ENCODE data around the gene FAM43B.

FAM43B gene

DNA sequence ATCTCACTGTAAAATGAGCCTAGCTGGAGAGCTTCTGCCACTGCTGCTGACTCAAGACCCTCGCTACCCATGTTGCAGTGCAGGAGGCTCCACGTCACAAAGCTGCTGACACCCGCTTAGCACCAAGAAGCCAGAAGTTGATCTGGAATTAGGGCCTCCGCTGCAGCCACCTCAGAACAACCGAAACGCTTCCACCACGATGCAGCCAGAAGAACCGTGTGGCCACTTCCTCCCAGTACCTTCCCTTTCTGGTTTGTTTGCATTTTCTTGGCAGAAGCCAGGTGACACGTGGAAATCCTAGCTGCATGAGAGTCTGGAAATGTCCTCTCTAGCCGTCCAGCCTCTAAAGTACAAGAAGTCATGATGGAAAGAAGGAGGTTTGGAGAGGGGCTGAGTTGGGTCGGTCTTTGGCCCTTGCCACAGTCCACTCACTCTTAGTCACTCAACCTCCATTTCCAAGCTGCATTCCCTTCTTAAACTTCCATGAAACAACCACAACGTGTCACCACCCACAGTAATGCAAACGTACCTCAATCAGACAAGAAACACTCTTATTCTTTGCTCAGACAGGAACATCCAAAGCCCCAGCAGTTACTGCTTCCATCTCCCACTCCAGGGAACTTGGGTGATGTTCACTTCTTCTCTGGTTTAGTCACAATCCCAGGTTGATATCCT is 26.5 kb downstream of the FAM43B start:
- DNase-seq, result no peak
- ATAC-seq (ENCODE audit: insufficient read depth, low read depth), result no peak
- Histone ChIP-seq H3K4me1 (ENCODE audit: insufficient read depth, low read length) (no peaks in the 10 kb centered on the region), H3K27me3 (ENCODE audit: insufficient read depth, low read length, poor library complexity) (no peaks in the 10 kb centered on the region), H2AFZ (ENCODE audit: low read depth, low read length) (no peak overlapping the region), H3K27ac (ENCODE audit: low read length) (no peak overlapping the region), H3K9me3 (ENCODE audit: insufficient read depth, low read length, severe bottlenecking) (no peaks in the 10 kb centered on the region), H4K20me1 (ENCODE audit: insufficient read depth, low read length) (no peaks in the 10 kb centered on the region), H3K4me3 (ENCODE audit: low read depth in 1 of 2, low read length in 2 of 2) (no peak overlapping the region), H3K79me2 (ENCODE audit: insufficient read depth, low read length) (no peaks in the 10 kb centered on the region), H3K9ac (ENCODE audit: low read depth, low read length) (no peak overlapping the region), H3K36me3 (ENCODE audit: insufficient read depth, low read length) (no peaks in the 10 kb centered on the region), H3K4me2 (ENCODE audit: insufficient read depth, low read length) (no peak overlapping the region)
- TF ChIP-seq, protein P1, sequence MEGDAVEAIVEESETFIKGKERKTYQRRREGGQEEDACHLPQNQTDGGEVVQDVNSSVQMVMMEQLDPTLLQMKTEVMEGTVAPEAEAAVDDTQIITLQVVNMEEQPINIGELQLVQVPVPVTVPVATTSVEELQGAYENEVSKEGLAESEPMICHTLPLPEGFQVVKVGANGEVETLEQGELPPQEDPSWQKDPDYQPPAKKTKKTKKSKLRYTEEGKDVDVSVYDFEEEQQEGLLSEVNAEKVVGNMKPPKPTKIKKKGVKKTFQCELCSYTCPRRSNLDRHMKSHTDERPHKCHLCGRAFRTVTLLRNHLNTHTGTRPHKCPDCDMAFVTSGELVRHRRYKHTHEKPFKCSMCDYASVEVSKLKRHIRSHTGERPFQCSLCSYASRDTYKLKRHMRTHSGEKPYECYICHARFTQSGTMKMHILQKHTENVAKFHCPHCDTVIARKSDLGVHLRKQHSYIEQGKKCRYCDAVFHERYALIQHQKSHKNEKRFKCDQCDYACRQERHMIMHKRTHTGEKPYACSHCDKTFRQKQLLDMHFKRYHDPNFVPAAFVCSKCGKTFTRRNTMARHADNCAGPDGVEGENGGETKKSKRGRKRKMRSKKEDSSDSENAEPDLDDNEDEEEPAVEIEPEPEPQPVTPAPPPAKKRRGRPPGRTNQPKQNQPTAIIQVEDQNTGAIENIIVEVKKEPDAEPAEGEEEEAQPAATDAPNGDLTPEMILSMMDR (IDR thresholded peaks at IDR 0.05; ENCODE audit: borderline replicate concordance, extremely low read depth, low read length, poor library complexity, severe bottlenecking), result no peak
- TF ChIP-seq EZH2 (IDR thresholded peaks at IDR 0.05; ENCODE audit: borderline replicate concordance, low read depth, low read length, severe bottlenecking), result no peak

DNA sequence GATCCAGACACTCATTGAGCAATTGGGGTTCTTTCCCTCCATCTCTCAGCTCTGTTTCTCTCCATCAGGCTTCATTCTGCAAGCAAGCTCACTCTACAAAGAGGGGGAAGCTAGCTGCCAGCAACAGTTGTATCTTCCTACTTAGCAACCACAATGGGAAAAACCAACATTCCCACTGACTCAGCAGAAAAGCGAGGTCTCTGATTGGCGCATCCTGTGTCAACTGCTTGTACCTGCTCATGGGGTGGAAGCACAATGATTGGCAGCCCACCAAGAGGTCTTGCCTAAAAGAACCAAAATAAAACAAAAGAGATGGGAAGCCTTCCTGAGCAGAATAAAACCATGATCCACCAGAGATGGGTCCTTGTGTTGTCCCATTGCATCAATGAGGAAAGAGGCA is 32.5 kb downstream of the FAM43B start:
- TF ChIP-seq, protein P1 (IDR thresholded peaks at IDR 0.05; ENCODE audit: borderline replicate concordance, extremely low read depth, low read length, poor library complexity, severe bottlenecking), result no peak
- no peak for TF ChIP-seq EZH2 (IDR thresholded peaks at IDR 0.05; ENCODE audit: borderline replicate concordance, low read depth, low read length, severe bottlenecking)

DNA sequence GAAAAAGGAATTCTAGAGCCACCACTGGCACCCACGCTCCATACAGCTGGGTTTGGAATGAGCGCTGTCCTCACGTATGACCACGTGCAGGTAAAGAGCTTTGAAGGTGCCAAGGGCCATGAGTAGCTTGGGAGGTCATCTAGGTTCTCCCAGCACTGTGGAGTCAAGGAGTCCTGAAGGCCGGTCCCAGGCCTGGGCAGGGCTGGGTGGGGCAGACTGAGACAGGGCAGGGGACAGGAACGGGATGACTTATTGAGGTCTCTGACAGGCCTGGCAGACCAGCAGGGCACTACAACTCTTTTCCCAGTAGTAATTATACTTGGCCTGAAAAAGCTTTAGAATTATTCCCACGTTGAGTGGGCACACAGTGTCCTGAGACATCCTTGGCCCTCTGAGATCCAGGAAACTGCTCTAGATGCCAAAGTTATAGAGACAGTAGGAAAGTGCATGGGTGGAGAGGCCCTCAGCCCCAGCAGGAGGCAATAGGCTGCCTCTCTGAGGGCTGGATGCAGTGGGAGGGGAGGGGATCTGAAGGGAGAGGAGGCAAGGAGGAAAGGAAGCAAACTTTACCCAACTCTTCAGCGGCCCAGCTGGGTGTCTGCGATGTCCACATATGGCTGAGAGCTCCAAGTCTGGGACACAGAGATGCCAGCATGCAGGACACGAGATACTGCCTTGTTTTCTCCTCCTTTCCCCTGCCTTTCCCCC is 34.7 kb downstream of the FAM43B start:
- no peaks in the 10 kb centered on the region for H3K4me1 ChIP-seq (ENCODE audit: insufficient read depth, low read length)
- DNase-seq (no peak), ATAC-seq (ENCODE audit: insufficient read depth, low read depth) (no peak)
- no peaks in the 10 kb centered on the region for H4K20me1 ChIP-seq (ENCODE audit: insufficient read depth, low read length)
- TF ChIP-seq, protein P1 (IDR thresholded peaks at IDR 0.05; ENCODE audit: borderline replicate concordance, extremely low read depth, low read length, poor library complexity, severe bottlenecking), result no peak
- no peak for TF ChIP-seq EZH2 (IDR thresholded peaks at IDR 0.05; ENCODE audit: borderline replicate concordance, low read depth, low read length, severe bottlenecking)
- no peak overlapping the region for H2AFZ ChIP-seq (ENCODE audit: low read depth, low read length)
- no peaks in the 10 kb centered on the region for H3K79me2 ChIP-seq (ENCODE audit: insufficient read depth, low read length)
- H3K4me2 ChIP-seq (ENCODE audit: insufficient read depth, low read length), result no peak overlapping the region
- H3K36me3 ChIP-seq (ENCODE audit: insufficient read depth, low read length), result no peaks in the 10 kb centered on the region
- no peak overlapping the region for H3K9ac ChIP-seq (ENCODE audit: low read depth, low read length)
- peaks cover 11% of the 10 kb centered on the region for H3K27me3 ChIP-seq (ENCODE audit: insufficient read depth, low read length, poor library complexity)
- H3K27ac ChIP-seq (ENCODE audit: low read length), result no peak overlapping the region
- H3K4me3 ChIP-seq (ENCODE audit: low read depth in 1 of 2, low read length in 2 of 2), result no peak overlapping the region
- no peaks in the 10 kb centered on the region for H3K9me3 ChIP-seq (ENCODE audit: insufficient read depth, low read length, severe bottlenecking)

More for the DNA sequence above, 32.5 kb downstream of the FAM43B start:
- DNase-seq (no peak), ATAC-seq (ENCODE audit: insufficient read depth, low read depth) (no peak)
- no peaks in the 10 kb centered on the region for H3K36me3 ChIP-seq (ENCODE audit: insufficient read depth, low read length)
- no peaks in the 10 kb centered on the region for H3K79me2 ChIP-seq (ENCODE audit: insufficient read depth, low read length)
- peaks cover 5% of the 10 kb centered on the region for H3K27me3 ChIP-seq (ENCODE audit: insufficient read depth, low read length, poor library complexity)
- no peak overlapping the region for H3K27ac ChIP-seq (ENCODE audit: low read length)
- H3K4me2 ChIP-seq (ENCODE audit: insufficient read depth, low read length), result no peak overlapping the region
- no peak overlapping the region for H3K4me3 ChIP-seq (ENCODE audit: low read depth in 1 of 2, low read length in 2 of 2)
- H3K9me3 ChIP-seq (ENCODE audit: insufficient read depth, low read length, severe bottlenecking), result no peaks in the 10 kb centered on the region
- no peak overlapping the region for H3K9ac ChIP-seq (ENCODE audit: low read depth, low read length)
- no peaks in the 10 kb centered on the region for H4K20me1 ChIP-seq (ENCODE audit: insufficient read depth, low read length)
- H2AFZ ChIP-seq (ENCODE audit: low read depth, low read length), result no peak overlapping the region
- no peaks in the 10 kb centered on the region for H3K4me1 ChIP-seq (ENCODE audit: insufficient read depth, low read length)
